Loucy (cell line): Measurements from ENCODE around the gene OR1L6.

Experiments
- H2AFZ ChIP-seq: fragments of 200-600 bp; sonication (generic); 2 replicates; pipeline ENCODE4 v1.6.0; 2016; ENCODE audit warnings: antibody characterized with exemption, mild to moderate bottlenecking, low read length, moderate library complexity
- H3F3A ChIP-seq: fragments of 200-600 bp; 2 replicates; pipeline ENCODE4 v1.6.0; 2016; ENCODE audit warnings: antibody characterized with exemption, low read depth, mild to moderate bottlenecking
- H3K27me3 ChIP-seq: fragments of 200-600 bp; sonication (generic); 2 replicates; pipeline ENCODE4 v1.6.1; 2014; ENCODE audit warnings: low read length, mild to moderate bottlenecking; ENCODE audit not compliant: insufficient read depth, poor library complexity, severe bottlenecking
- H3K36me3 ChIP-seq: fragments of 200-600 bp; sonication (generic); 2 replicates; pipeline ENCODE4 v1.6.1; 2016; ENCODE audit warnings: low read length; ENCODE audit not compliant: insufficient read depth
- H3K4me1 ChIP-seq: fragments of 200-600 bp; sonication (generic); 2 replicates; pipeline ENCODE4 v1.5.1; 2014; ENCODE audit warnings: low read length, mild to moderate bottlenecking; ENCODE audit not compliant: insufficient read depth, poor library complexity, severe bottlenecking
- H3K4me2 ChIP-seq: fragments of 200-600 bp; sonication (generic); 2 replicates; pipeline ENCODE4 v1.6.0; 2014; ENCODE audit warnings: antibody characterized with exemption, low read length, low read depth, mild to moderate bottlenecking; ENCODE audit not compliant: poor library complexity, severe bottlenecking
- H3K4me3 ChIP-seq: fragments of 200-600 bp; sonication (generic); 2 replicates; pipeline ENCODE4 v1.5.1; 2014; ENCODE audit warnings: low read length, mild to moderate bottlenecking, mixed read lengths; ENCODE audit not compliant: poor library complexity, severe bottlenecking
- H3K79me2 ChIP-seq: fragments of 200-600 bp; sonication (generic); 2 replicates; pipeline ENCODE4 v1.6.1; 2014; ENCODE audit warnings: low read length; ENCODE audit not compliant: insufficient read depth
- H3K9ac ChIP-seq: fragments of 200-600 bp; sonication (generic); 2 replicates; pipeline ENCODE4 v1.6.0; 2014; ENCODE audit warnings: mild to moderate bottlenecking, low read depth, low read length, moderate library complexity; ENCODE audit not compliant: poor library complexity, severe bottlenecking
- H3K9me2 ChIP-seq: fragments of 200-600 bp; sonication (generic); replicated peaks from 2 replicates; pipeline ENCODE4 v1.6.1; 2016; ENCODE audit warnings: low read depth, low read length, mixed read lengths
- H3K9me3 ChIP-seq: fragments of 200-600 bp; sonication (generic); 2 replicates; pipeline ENCODE4 v1.6.1; 2014; ENCODE audit warnings: mild to moderate bottlenecking, antibody characterized with exemption, low read length, low read depth; ENCODE audit not compliant: insufficient read depth
- H4K20me1 ChIP-seq: fragments of 200-600 bp; sonication (generic); 2 replicates; pipeline ENCODE4 v1.6.0; 2014; ENCODE audit warnings: antibody characterized with exemption, low read length, mild to moderate bottlenecking; ENCODE audit not compliant: insufficient read depth, poor library complexity, severe bottlenecking
- CTCF ChIP-seq: fragments of 200-600 bp; sonication (generic); conservative IDR thresholded peaks from 2 replicates; pipeline ENCODE4 v1.5.1; 2014; ENCODE audit warnings: mild to moderate bottlenecking, antibody characterized with exemption, low read length
- EZH2phosphoT487 ChIP-seq: fragments of 200-600 bp; IDR thresholded peaks from 2 replicates; pipeline ENCODE4 v1.6.1; 2018; ENCODE audit warnings: antibody characterized with exemption, mild to moderate bottlenecking, moderate library complexity, borderline replicate concordance

OR1L6 gene

GRCh38 chr9:122767817-122768216 lies 25.7 kb downstream of the OR1L6 start:
- Histone ChIP-seq H3K4me3 (no peak overlapping the region), H3K36me3 (no peaks in the 10 kb centered on the region), H3K4me1 (no peaks in the 10 kb centered on the region), H4K20me1 (no peaks in the 10 kb centered on the region), H3K79me2 (no peaks in the 10 kb centered on the region), H3K27me3 (no peaks in the 10 kb centered on the region), H3K9me2 (no peaks in the 10 kb centered on the region), H3K9me3 (0 out of 2 replicates have a peak, but pooled peaks cover 3% of the 10 kb centered on the region), H3F3A (no peaks in the 10 kb centered on the region), H3K4me2 (no peak overlapping the region), H3K9ac (no peak overlapping the region), H2AFZ (no peak overlapping the region)
- TF ChIP-seq EZH2phosphoT487 (no peak), CTCF (no peak)

- no peaks in the 10 kb centered on the region for H3K4me1 ChIP-seq
- no peaks in the 10 kb centered on the region for H3K79me2 ChIP-seq
- H3K9ac ChIP-seq = no peak overlapping the region
- H3K9me3 ChIP-seq = no peaks in the 10 kb centered on the region
- H3K9me2 ChIP-seq = no peaks in the 10 kb centered on the region
- H3F3A ChIP-seq = no peaks in the 10 kb centered on the region
- no peaks in the 10 kb centered on the region for H4K20me1 ChIP-seq
- no peaks in the 10 kb centered on the region for H3K27me3 ChIP-seq
- no peak overlapping the region for H2AFZ ChIP-seq
- H3K4me3 ChIP-seq = no peak overlapping the region
- no peaks in the 10 kb centered on the region for H3K36me3 ChIP-seq
- no peak overlapping the region for H3K4me2 ChIP-seq
- TF ChIP-seq CTCF (no peak), EZH2phosphoT487 (no peak)
Measured at GRCh38 chr9:122777052-122777451, 34.9 kb downstream of the OR1L6 start.

- H3K9me3 ChIP-seq = no peaks in the 10 kb centered on the region
- H3K36me3 ChIP-seq = no peaks in the 10 kb centered on the region
- TF ChIP-seq EZH2phosphoT487 = no peak
- TF ChIP-seq CTCF = no peak
- H3K4me2 ChIP-seq = no peak overlapping the region
- no peaks in the 10 kb centered on the region for H3F3A ChIP-seq
- no peak overlapping the region for H3K4me3 ChIP-seq
- no peaks in the 10 kb centered on the region for H4K20me1 ChIP-seq
- no peaks in the 10 kb centered on the region for H3K4me1 ChIP-seq
- H3K27me3 ChIP-seq = no peaks in the 10 kb centered on the region
- no peak overlapping the region for H3K9ac ChIP-seq
- H3K79me2 ChIP-seq = no peaks in the 10 kb centered on the region
- H3K9me2 ChIP-seq = no peaks in the 10 kb centered on the region
- no peak overlapping the region for H2AFZ ChIP-seq
Measured at GRCh38 chr9:122777935-122778627, 36.0 kb downstream of the OR1L6 start.
